ENCODE measurements around the gene SLC7A5. TPM values are rescaled to one million over a fixed set of nuclear protein-coding genes. Genes with fewer than 3 reads are reported as not detected.
"Not testable (repeated sequence)": the region's sequence is repeated elsewhere in the genome, so short reads cannot be mapped to it uniquely, and the experiment has no call there.

SLC7A5 gene
- total RNA-seq, 1 experiment from 2014 or later, result 110 TPM

DNA sequence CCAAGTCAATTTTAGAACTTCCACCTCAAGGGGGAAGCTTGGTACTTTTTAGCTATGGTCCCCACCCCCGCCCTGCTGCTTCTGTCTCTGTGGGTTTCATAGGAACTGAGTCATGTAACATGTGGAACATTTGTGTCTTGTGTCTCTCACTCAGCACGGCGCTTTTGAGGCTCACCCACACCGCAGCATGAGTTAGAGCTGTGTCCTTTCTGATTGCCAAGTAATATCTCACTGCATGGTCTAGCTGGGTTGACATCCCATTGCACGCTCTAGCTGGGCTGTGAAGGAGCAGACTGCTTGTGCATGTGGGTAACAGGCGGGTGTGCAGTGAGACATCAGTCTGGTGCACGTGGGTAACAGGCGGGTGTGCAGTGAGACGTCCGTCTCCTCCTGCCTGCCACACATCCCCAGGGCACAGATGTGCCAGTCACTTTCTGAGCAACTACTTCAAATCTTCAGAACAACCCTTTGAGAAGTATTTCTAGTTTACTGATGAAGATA is 26.4 kb upstream of the SLC7A5 start:
- peak; percentile 60 for DNase-seq
- H3K4me3 ChIP-seq, result no peak overlapping the region
- no peaks in the 10 kb centered on the region for H3K27me3 ChIP-seq
- H3K9me3 ChIP-seq, result no peaks in the 10 kb centered on the region
- no peaks in the 10 kb centered on the region for H3K36me3 ChIP-seq

DNA sequence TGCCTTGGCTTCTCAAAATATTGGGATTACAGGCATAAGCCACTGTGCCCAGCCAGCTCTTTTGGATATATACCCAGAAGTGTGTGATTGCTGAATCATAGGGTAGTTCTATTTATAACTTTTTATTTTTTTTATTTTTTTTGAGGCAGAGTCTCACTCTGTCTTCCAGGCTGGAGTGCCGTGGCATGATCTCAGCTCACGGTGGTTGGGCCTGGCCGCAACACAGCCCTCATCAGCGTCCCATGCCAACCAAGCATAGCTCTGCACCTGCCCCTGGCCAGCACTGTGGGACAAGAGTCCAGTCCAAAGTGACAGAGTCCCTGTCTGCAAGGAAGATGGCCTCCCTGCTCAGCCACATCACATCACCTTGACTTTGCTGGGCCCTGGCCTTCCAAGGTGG is 24.7 kb upstream of the SLC7A5 start:
- H3K27me3 ChIP-seq, H3K9me3 ChIP-seq, H3K4me3 ChIP-seq, H3K36me3 ChIP-seq: not testable (repeated sequence)
- peak; percentile 56 for DNase-seq

DNA sequence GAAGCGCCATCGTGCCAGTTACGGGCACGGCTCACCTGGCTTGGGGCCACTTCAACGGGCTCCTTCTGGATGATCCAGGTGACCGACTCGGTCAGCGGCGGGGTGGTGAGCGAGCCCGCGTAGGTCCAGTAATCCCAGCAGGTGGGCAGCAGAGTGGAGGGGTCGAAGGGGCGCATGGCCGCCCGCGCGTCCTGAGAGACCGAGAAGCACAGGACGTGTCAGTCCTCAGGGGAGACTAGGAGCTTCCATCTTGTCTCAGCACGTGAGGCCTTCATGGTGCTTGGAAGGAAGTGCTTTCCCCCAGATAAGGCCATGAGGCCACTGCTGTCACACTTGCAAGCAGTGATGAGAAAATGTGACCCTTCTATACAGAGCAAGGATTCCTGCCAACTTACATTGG is 22.5 kb upstream of the SLC7A5 start:
- Histone ChIP-seq H3K36me3 (no peaks in the 10 kb centered on the region), H3K4me3 (no peak overlapping the region), H3K9me3 (no peaks in the 10 kb centered on the region), H3K27me3 (no peaks in the 10 kb centered on the region)
- DNase-seq, result no peak

DNA sequence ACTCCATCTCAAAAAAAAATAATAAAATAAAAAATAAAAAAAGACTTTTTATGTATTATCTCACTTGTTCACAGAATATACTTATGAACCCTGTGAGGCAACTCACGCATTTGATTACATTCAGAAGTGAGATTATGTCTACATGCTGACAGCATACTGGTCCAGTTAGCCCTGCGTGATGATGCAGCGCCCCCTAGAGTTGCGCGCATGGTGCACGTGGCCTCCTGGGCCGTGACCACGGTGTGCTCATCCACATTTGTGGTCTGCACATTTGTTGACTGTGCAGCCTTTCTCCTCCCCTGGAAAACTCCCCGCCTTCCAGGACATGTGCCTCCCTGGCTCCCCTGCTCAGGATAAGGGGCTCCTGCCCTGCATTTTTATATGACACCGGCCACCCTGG is 20.5 kb upstream of the SLC7A5 start:
- DNase-seq, result peak; percentile 17
- not testable (repeated sequence) for H3K36me3 ChIP-seq, H3K4me3 ChIP-seq, H3K27me3 ChIP-seq, H3K9me3 ChIP-seq

DNA sequence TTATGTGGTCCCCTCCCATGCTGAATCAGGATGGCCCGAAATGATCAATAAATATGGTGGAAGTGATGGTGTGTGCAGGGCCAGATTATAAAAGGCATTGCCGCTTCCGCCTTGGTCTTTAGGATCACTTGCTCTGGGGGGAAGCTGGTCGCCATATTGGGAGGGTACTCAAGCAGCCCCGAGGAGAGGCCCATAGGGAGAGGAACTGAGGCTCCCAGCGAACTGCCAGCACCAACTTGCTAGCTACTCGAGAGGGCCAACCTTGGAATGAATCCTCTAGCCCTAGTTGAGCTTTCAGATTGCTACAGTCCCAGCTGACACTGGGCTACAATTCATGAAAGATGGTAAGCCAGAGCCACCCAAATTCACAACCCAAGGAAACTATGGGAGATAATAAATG is 19.0 kb upstream of the SLC7A5 start:
- H3K36me3 ChIP-seq, H3K4me3 ChIP-seq, DNase-seq, H3K27me3 ChIP-seq, H3K9me3 ChIP-seq: not testable (repeated sequence)

DNA sequence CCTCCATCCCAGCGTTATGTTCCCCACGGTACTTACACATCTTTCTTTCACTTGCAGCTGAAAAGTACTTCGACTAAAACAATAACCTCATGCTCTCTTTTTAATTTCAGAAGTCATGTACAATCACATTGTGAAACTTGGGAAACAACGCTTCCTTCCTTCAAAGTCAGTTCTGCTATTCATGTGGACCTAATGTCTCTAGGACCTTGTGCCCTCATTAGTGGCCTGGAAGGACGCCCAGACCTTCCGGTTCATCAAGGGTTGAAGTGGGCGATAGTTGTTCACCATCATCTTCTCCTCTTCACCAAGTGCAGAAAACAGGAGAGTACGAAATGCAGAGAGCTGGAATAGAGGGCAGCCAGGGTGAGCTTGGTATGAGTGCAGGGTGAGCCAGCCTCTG is 18.6 kb upstream of the SLC7A5 start:
- H3K27me3 ChIP-seq, H3K4me3 ChIP-seq, H3K9me3 ChIP-seq, DNase-seq, H3K36me3 ChIP-seq: not testable (repeated sequence)

DNA sequence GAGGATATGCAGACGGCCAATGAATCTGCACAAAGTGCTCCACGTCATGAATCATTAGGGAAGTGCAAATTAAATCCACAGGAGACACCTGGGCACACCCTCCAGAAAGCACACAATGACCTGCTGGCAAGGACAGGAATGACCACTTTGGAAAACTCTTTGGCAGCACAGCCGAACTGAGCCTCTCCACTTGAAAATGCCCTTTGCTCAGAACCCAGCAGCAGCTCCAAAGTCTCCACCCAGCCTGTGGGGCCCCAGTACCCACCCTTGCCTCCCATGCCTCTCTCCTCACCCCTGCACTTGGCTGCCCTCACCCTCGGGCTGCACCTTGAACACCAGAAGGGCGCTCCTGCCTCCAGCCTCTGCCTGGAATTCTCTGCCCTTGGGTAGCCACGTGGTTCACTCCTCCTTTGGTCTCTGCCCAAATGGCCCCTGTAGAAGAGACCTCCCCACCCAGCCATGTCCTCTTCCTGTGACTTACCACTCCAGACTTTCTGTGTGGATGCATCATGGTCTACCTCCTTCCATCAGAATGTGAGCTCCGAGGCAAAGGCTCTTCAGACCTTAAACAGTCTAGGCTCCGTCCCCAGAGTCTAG is 16.2 kb upstream of the SLC7A5 start:
- H3K4me3 ChIP-seq, H3K27me3 ChIP-seq, H3K36me3 ChIP-seq, DNase-seq, H3K9me3 ChIP-seq: not testable (repeated sequence)

DNA sequence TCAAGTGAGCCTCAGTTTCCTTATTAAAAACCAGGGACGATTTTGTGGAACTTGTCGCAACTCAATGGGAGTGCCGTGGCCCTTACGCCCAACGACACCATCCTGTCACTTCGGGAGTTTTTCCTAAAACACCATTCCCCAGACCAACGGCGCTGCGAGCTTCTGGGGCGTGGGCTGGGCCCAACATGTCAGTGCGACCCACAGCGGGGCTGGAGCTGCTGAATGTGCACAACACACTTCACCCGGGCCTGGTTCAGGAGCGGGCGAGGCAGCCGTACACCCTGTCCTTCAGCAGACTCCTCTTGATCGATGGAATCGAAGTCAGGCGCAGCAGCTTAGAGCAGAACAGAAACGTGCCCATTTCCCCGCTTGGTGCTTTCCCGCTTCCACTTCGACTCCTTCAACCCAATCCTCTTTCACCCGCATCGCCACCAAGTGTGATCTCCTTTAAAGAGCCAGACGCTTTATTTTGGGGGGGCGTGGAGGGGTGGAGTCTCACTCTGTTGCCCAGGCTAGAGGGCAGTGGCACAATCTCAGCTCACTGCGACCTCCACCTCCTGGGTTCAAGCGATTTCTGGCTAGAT is 13.2 kb upstream of the SLC7A5 start:
- no peaks in the 10 kb centered on the region for H3K27me3 ChIP-seq
- no peaks in the 10 kb centered on the region for H3K36me3 ChIP-seq
- no peak for DNase-seq
- no peaks in the 10 kb centered on the region for H3K9me3 ChIP-seq
- no peak overlapping the region for H3K4me3 ChIP-seq

DNA sequence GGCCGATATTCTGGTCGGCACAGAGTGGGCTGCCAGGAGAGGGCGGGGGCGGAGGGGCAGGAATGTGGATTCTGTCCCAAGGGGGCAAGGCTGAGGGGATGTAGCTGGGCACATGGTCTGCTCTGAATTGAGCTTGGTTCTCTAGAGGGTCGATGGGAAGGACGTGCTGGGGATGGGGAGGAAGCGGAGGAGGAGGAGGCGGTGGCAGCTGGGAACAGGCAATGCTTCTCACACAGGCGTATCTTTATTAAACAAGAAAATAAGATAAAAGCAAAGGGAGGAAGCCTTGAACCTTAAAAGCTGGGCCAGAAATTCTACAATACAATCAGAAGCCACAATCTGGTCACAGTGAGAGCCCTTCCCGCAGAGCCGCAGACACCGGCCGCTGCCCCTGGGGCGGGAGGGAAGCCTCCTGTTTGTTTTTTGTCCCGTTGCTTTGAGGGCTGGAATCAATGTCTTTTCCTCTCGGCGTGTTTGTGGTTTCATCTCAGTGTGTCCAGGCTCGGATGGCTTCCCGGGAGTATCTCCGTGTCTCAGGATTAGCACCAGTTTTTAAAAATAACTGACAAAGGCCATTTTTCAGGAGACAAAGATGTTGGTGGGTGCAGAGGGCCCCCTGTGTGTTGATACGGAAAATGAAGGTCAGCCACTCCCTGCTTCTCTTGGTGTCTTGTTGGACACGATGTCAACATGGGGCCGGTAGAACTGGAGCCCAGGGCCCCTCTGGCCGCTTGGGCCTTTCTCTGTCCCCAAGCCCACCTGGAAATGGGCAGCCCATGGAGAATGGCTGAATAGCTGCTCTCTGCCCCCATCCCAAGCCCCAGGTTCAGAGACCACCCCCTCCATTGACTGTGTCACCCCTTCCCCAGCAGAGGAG is 12.3 kb upstream of the SLC7A5 start:
- no peak overlapping the region for H3K4me3 ChIP-seq
- H3K27me3 ChIP-seq, result no peaks in the 10 kb centered on the region
- no peak for DNase-seq
- no peaks in the 10 kb centered on the region for H3K9me3 ChIP-seq
- H3K36me3 ChIP-seq, result no peaks in the 10 kb centered on the region

DNA sequence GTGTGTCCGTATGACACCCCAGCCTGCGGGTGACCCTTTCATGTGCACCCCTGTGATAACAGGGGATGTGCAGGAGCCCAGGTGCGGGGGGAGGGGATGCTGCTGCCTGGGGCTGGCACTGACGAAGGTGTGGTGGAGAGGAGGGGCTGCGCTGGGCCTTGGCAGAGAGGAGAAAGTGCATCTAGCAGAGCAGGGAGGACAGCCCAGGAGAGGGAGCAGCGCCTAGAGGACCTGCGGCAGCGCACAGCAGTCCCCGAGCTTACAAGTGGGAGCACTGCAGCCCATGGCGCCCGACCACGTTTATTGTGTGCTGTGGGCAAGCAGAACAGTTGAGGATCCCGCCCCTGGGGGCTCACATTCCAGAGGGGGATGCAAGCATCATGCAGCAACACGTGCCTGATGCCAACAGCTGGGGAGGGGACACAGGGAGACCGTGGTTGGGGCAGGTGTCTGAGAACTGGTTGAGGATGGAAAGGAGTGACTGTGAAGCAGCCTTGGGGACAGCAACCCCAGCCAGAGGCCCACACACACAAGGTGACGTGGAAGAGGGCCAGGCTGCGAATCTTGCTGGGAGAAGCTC is 10.9 kb upstream of the SLC7A5 start:
- DNase-seq, result no peak
- Histone ChIP-seq H3K36me3 (no peaks in the 10 kb centered on the region), H3K4me3 (no peak overlapping the region), H3K9me3 (no peaks in the 10 kb centered on the region), H3K27me3 (no peaks in the 10 kb centered on the region)

DNA sequence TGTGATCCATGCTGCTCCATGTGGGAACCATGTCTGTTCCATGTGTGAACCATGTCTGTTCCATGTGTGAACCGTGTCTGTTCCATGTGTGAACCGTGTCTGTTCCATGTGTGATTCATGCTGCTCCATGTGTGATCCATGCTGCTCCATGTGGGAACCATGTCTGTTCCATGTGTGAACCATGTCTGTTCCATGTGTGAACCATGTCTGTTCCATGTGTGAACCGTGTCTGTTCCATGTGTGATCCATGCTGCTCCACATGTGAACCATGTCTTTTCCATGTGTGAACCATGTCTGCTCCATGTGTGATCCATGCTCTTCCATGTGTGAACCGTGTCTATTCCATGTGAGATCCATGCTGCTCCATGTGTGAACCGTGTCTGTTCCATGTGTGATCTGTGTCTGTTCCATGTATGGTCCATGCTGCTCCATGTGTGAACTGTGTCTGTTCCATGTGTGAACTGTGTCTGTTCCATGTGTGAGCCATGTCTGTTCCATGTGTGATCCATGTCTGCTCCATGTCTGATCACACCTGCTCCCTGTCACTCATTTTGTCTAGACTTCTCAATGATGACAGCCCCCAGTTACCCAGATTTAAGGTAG is 10.2 kb upstream of the SLC7A5 start:
- not testable (repeated sequence) for H3K36me3 ChIP-seq, H3K27me3 ChIP-seq, DNase-seq, H3K4me3 ChIP-seq, H3K9me3 ChIP-seq

DNA sequence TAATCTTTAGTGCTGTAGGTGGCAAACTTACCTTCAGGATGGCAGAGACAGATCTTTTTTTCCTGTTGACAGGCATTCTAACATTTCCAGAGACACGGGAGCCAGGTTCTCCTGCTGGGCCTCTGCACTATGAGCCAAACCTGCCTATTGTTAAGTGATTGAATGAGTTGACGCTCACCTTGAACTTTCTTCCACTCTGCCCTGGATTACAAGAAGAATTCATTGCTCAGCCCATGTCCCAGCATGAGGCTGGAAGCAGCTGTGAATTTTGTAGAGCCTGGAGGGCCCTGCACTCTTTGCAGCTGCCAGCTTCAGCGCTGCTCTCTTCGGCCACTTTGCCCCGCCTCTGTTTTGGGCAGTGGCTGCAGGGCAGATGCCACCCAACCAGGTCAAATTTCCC is 9.4 kb upstream of the SLC7A5 start:
- no peak for DNase-seq
- no peak overlapping the region for H3K4me3 ChIP-seq
- no peaks in the 10 kb centered on the region for H3K36me3 ChIP-seq
- H3K27me3 ChIP-seq, result no peaks in the 10 kb centered on the region
- H3K9me3 ChIP-seq, result no peaks in the 10 kb centered on the region

DNA sequence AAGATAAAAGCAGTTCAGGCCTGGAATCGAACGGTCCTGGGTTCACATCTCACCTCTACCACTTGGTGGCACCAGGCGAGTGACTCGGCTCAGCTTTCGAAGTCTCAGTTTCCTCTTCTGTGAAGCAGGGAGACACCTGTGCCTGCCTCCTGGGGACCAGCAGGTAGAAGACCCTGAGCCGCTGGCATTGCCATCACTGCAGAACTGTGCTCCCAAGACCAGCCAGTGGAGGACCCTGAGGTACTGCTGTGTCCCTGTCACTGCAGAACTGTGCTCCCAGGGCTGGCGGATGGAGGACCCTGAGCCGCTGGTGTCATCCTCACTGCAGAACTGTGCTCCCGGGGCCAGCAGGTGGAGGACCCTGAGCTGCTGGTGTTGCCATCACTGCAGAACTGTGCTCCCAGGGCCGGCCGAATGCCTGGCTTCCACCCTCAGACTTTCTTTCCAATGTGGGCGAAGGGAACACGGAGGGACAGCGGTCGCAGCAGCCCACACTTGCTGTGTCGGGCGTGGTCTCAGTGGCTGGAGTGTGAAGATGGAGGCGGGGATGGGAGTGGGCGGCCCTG is 8.7 kb upstream of the SLC7A5 start:
- no peak for DNase-seq
- H3K27me3 ChIP-seq, result no peaks in the 10 kb centered on the region
- no peaks in the 10 kb centered on the region for H3K9me3 ChIP-seq
- H3K4me3 ChIP-seq, result no peak overlapping the region
- H3K36me3 ChIP-seq, result no peaks in the 10 kb centered on the region

DNA sequence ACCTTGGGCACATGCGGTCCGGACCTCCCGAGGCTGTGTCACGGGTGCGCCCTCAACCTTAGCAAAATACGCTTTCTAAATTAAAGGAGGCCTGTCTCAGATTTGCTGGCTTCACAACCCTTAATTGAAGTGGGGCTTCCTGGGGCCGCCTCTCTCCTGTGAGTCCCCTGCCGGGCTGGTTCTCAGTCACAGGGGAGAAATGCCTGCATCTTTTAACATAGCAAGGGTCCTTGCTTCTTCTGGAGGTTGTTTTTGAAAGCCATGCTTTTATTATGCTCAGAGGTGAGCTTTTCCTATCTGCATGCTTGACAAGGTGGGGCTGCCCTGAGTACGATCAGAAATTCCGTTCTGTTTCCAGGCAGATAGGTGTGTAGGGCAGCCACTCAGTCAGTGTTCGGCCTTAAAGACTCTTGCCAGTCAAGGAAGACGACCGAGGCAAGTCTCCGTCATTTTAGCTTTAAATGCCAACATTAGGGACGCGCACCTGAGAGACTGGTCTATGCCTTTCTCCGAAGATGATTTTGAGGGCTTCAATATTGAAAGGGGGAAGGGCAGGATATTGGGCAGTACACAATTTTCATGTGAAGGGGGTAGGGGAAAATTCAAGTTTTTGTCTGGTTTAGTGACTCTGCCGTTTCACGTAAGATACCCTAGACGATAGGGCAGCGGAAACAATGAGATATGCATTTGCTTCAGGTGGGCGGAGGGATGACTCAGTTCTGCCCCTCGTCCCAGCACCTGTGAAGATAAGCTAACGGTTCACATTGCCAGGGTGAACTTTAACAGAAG is 5.5 kb upstream of the SLC7A5 start:
- no peak for DNase-seq
- no peaks in the 10 kb centered on the region for H3K9me3 ChIP-seq
- no peaks in the 10 kb centered on the region for H3K27me3 ChIP-seq
- H3K4me3 ChIP-seq, result no peak overlapping the region
- H3K36me3 ChIP-seq, result no peaks in the 10 kb centered on the region

DNA sequence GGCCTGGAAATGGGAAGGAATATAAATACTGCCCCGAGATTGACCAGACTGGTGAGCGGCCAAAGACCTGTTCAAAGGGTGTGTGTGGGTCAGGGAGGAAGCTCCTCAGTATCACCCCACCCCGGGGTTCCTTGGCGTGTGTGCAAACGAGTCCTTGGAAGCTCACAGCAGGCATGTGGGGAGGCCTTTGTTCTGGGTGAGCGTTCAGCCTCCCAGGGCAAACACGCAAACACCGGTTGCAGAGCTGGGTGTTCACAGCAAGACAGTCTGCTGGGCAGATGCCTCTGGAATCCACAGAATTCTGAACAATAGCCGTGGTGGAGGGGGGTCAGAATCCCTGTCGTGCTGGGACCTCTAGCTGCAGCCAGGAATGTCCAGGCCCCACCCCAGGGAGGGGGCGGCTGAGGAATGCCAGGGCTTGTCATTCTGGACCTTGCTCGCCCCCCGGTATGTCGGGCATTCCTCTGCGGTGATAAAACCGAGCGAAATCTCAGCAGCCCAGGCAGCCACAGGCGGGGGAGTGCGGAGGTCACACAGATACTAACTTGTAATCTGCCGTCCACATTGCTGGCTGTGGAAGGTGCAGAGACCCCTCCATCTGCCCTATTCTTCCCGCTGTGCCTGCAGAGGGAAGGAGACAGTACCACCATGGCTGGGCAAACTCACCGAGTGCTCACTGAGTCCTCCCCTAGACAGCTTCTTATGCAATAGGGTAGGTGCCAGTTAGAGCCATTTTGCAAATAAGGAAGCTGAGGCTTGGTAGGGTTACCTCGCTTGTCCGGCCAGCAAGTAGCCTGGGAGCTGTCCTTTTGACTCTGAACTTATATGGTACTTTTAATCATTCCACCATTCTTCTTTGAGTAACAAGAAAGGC is 1.3 kb upstream of the SLC7A5 start:
- H3K4me3 ChIP-seq, result not testable (repeated sequence)

More for the DNA sequence above, 1.3 kb upstream of the SLC7A5 start:
- peak; percentile 94 for DNase-seq
- H3K36me3 ChIP-seq, result peaks cover 14% of the 10 kb centered on the region
- not testable (repeated sequence) for H3K27me3 ChIP-seq, H3K9me3 ChIP-seq

Data from MG63 (cell line).